Vagina (tissue), 2 donors: ENCODE results near the gene PARN. TPM values are rescaled to one million over a fixed set of nuclear protein-coding genes. Genes with fewer than 3 reads are reported as not detected.

ENCODE experiments used
- DNase-seq, 2 donors: peaks; one replicate each; pipeline ENCODE4 v3.0.0-alpha.2; 2017; ENCODE audit errors: extremely low spot score in 2 of 2
- H3K27ac ChIP-seq: fragments of 200-600 bp; sonication (generic); one replicate; pipeline ENCODE4 v1.5.1; 2019
- H3K27me3 ChIP-seq: fragments of 200-600 bp; sonication (generic); one replicate; pipeline ENCODE4 v1.5.1; 2019
- H3K36me3 ChIP-seq, 2 donors: fragments of 200-600 bp; sonication (generic); one replicate each; pipeline ENCODE4 v1.5.1; 2017 to 2019
- H3K4me1 ChIP-seq: fragments of 200-600 bp; sonication (generic); one replicate; pipeline ENCODE4 v1.5.1; 2019
- H3K4me3 ChIP-seq, 2 donors: fragments of 200-600 bp; sonication (generic); 1 replicate in 1 of 2; 2 replicates in 1 of 2; pipeline ENCODE4 v1.5.1; 2016 to 2019
- H3K9me3 ChIP-seq: fragments of 200-600 bp; sonication (generic); one replicate; pipeline ENCODE4 v1.5.1; 2019
- POLR2A ChIP-seq, 2 donors: fragments of 450-650 bp; IDR thresholded peaks; one replicate each; pipeline ENCODE4 v1.6.1; 2017; ENCODE audit warnings: antibody characterized with exemption in 2 of 2, mild to moderate bottlenecking in 2 of 2, moderate library complexity in 2 of 2
- POLR2AphosphoS5 ChIP-seq, 2 donors: sonication (generic); formaldehyde crosslinking; IDR thresholded peaks; one replicate each; pipeline ENCODE4 v1.9.0; 2017; ENCODE audit warnings: antibody characterized with exemption in 2 of 2, mild to moderate bottlenecking in 2 of 2, low read depth in 1 of 2; ENCODE audit not compliant: insufficient read depth in 1 of 2
- intact Hi-C: fragments of 100-400 bp; cut with DNase I; formaldehyde crosslinking; loops from one replicate; pipeline ENCODE4 v1.15.1; 2023
- total RNA-seq: library from RNA; depleted of rRNA; stranded (reverse); fragments of >200 nt; gene quantifications from one replicate; pipeline ENCODE4 v1.2.3, GENCODE V29; 2016
- TF ChIP-seq, protein P1 (sequence below), 3 experiments: fragments of 450-650 bp in 2 of 3; fragments of 200-600 bp in 1 of 3; sonication (generic) in 1 of 3; IDR thresholded peaks; one replicate each; pipeline ENCODE4 v1.5.1; 2017 to 2019; ENCODE audit warnings: antibody characterized with exemption in 3 of 3, mild to moderate bottlenecking in 2 of 3, moderate library complexity in 2 of 3

PARN gene
- total RNA-seq, 1 donor from 2014 or later = 39.3 TPM

DNA sequence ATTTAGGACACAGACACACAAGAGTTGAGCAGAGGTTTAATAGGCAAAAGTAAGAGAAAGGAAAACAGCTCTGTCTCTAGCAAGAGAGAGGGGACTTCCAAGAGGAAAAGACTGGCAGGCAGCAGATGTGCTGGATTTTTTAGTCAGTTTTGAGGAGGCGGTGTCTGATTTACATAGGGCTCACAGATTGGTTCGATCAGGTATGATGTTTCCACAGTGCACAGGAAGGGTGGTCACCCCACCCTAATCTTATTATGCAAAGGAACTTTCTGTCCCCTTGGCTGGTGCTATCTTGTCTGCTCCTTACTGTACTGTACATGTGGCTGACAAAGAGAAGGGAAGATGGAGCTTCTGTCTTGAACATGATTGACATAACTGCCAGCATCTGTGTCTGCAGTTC, 28.0 kb upstream of the PARN start:
- H3K36me3 ChIP-seq = peaks cover under 1 to 65% of the 10 kb centered on the region in 2 donors
- H3K27me3 ChIP-seq = no peaks in the 10 kb centered on the region
- no peak for DNase-seq
- H3K9me3 ChIP-seq = no peaks in the 10 kb centered on the region
- H3K4me3 ChIP-seq = no peak overlapping the region
- no peaks in the 10 kb centered on the region for H3K4me1 ChIP-seq
- intact Hi-C loops = no loop called here
- H3K27ac ChIP-seq = no peak overlapping the region
- TF ChIP-seq POLR2AphosphoS5 (IDR thresholded peaks at IDR 0.05; ENCODE audit: insufficient read depth in 1 of 2, low read depth in 1 of 2) = no peak
- TF ChIP-seq POLR2A (IDR thresholded peaks at IDR 0.05) = no peak
- TF ChIP-seq, protein P1, sequence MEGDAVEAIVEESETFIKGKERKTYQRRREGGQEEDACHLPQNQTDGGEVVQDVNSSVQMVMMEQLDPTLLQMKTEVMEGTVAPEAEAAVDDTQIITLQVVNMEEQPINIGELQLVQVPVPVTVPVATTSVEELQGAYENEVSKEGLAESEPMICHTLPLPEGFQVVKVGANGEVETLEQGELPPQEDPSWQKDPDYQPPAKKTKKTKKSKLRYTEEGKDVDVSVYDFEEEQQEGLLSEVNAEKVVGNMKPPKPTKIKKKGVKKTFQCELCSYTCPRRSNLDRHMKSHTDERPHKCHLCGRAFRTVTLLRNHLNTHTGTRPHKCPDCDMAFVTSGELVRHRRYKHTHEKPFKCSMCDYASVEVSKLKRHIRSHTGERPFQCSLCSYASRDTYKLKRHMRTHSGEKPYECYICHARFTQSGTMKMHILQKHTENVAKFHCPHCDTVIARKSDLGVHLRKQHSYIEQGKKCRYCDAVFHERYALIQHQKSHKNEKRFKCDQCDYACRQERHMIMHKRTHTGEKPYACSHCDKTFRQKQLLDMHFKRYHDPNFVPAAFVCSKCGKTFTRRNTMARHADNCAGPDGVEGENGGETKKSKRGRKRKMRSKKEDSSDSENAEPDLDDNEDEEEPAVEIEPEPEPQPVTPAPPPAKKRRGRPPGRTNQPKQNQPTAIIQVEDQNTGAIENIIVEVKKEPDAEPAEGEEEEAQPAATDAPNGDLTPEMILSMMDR (IDR thresholded peaks at IDR 0.05) = no peak

DNA sequence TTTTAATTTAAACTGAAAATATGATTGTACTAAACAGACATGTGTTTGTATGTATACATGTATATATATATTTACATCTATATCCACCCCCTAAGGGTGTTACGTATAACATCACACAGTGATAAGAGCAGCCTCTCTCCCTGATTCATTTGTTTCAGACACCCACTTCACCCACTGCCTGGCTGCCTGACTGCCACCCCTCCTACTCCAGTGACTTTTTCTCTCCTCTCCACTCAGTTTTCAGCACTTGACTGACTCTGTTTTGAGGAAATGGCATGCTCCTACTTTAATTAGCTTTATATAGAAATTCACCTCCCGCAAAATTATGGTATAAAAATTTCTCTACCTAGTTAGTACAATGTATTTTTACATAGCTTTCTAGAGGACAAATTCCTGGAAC, 22.7 kb upstream of the PARN start:
- Histone ChIP-seq H3K4me3 (no peak overlapping the region), H3K9me3 (no peaks in the 10 kb centered on the region), H3K36me3 (peaks cover 0 to 48% of the 10 kb centered on the region in 2 donors), H3K27ac (no peak overlapping the region), H3K4me1 (no peaks in the 10 kb centered on the region), H3K27me3 (no peaks in the 10 kb centered on the region)
- intact Hi-C loops = no loop called here
- TF ChIP-seq POLR2A (IDR thresholded peaks at IDR 0.05) (no peak), POLR2AphosphoS5 (IDR thresholded peaks at IDR 0.05; ENCODE audit: insufficient read depth in 1 of 2, low read depth in 1 of 2) (no peak)
- TF ChIP-seq, protein P1 (IDR thresholded peaks at IDR 0.05) = no peak
- no peak for DNase-seq

DNA sequence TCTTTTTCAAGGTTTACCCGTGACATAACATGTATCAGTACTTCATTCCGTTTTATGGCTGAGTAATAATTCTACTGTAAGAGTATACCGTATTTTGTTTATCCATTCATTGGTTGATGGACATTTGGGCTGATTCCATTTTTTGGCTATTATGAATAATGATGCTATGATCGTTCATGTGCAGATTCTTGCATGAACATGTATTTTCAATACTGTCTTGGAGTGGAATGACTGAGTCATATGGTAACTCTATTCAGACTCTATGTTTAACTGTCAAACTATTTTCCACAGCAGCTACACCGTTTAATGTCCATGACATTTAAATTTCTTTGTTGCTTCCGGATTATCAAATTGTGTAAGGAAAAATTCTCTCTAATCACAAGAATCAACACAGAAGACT, 20.6 kb upstream of the PARN start:
- no peak for TF ChIP-seq POLR2A (IDR thresholded peaks at IDR 0.05)
- no peak for TF ChIP-seq POLR2AphosphoS5 (IDR thresholded peaks at IDR 0.05; ENCODE audit: insufficient read depth in 1 of 2, low read depth in 1 of 2)
- TF ChIP-seq, protein P1 (IDR thresholded peaks at IDR 0.05) = no peak
- intact Hi-C loops = no loop called here
- Histone ChIP-seq H3K9me3 (no peaks in the 10 kb centered on the region), H3K4me3 (no peak overlapping the region), H3K27ac (no peak overlapping the region), H3K27me3 (no peaks in the 10 kb centered on the region), H3K36me3 (peaks cover 0 to 49% of the 10 kb centered on the region in 2 donors), H3K4me1 (no peaks in the 10 kb centered on the region)
- no peak for DNase-seq

DNA sequence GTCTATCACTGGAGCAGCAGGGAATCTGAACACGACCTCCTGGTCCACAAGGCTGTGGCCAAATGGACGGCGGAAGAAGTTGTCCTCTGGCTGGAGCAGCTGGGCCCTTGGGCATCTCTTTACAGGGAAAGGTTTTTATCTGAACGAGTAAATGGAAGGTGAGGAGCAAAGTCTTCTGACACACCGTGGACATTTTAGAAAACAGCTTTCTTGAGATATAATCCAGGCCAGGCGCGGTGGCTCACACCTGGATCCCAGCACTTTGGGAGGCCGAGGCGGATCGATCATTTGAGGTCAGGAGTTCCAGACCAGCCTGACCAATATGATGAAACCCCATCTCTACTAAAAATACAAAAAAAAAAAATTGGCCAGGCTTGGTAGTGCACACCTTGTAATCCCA, 19.8 kb upstream of the PARN start:
- Histone ChIP-seq H3K4me3 (no peak overlapping the region), H3K9me3 (no peaks in the 10 kb centered on the region), H3K36me3 (peaks cover 0 to 53% of the 10 kb centered on the region in 2 donors), H3K4me1 (no peaks in the 10 kb centered on the region), H3K27me3 (no peaks in the 10 kb centered on the region), H3K27ac (no peak overlapping the region)
- intact Hi-C loops = no loop called here
- no peak for DNase-seq
- TF ChIP-seq POLR2AphosphoS5 (IDR thresholded peaks at IDR 0.05; ENCODE audit: insufficient read depth in 1 of 2, low read depth in 1 of 2) = no peak
- TF ChIP-seq, protein P1 (IDR thresholded peaks at IDR 0.05) = no peak
- TF ChIP-seq POLR2A (IDR thresholded peaks at IDR 0.05) = no peak

DNA sequence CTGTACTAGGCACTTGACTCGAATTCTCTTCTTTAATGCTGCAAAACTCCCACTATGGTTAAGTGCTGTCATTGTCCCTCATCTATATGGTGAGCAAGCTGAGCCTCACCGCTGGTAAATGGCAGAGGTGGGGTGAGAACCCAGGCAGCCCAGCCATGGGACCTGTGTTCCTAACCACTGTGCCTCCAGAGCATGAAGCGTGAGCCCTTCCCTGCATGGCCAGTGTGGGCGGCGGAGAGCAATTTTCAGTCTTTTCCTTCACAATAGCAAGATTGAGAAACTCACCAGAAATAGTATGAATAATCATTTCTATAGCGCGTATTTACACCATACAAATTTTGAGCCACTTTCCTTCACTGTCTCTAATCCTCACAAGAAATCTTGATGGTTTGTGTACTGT, 11.9 kb upstream of the PARN start:
- no peaks in the 10 kb centered on the region for H3K9me3 ChIP-seq
- H3K36me3 ChIP-seq = peaks cover 0 to 35% of the 10 kb centered on the region in 2 donors
- H3K27ac ChIP-seq = no peak overlapping the region
- TF ChIP-seq, protein P1 (IDR thresholded peaks at IDR 0.05) = no peak
- TF ChIP-seq POLR2A (IDR thresholded peaks at IDR 0.05) (no peak), POLR2AphosphoS5 (IDR thresholded peaks at IDR 0.05; ENCODE audit: insufficient read depth in 1 of 2, low read depth in 1 of 2) (no peak)
- peaks cover 13% of the 10 kb centered on the region for H3K4me1 ChIP-seq
- intact Hi-C loops = no loop called here
- no peak overlapping the region for H3K4me3 ChIP-seq
- H3K27me3 ChIP-seq = no peaks in the 10 kb centered on the region
- no peak for DNase-seq
